ENCODE measurements around the gene CMSS1. TPM values are rescaled to one million over a fixed set of nuclear protein-coding genes. Genes with fewer than 3 reads are reported as not detected.

The CMSS1 gene
- polyA plus RNA-seq, 2 of the 4 experiments (the other 2 are of a cell fraction), result 61.1 to 62.9 TPM

DNA sequence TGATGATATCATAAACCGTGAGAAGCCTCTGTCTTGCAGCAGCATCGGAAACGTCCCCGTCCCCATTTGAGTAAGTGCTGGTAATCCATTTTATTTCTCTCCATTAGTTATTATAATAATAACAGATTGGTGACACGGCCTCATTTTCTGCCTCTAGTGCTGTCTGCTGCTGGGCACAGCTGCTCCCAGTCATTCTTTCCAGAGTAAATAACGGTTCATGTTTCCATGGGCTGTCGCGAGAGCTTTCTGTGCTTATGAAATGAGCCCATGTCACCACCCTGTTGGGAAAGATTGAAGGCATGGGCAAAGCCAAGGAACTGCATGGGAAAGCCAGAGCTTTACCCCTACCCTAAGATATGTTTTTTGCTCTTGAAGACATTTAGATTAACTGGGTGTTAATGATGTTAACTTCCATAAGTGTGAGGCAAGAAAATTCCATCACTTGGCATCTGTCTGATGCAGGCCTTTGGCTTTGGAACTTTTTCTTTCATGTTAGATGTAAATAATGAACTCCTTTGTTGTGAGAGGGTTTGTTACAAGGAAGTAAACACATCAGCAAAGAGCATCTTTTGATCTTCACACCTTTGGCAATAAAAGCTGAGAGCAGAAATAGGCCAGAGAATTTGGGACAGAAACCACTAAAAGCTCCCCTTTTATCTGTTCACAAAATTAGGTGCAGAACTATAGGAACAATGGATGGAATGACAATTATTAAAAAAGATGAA, 154.9 kb downstream of the CMSS1 start:
- POLR2A ChIA-PET, result no interaction called here
- no peak overlapping the region for H3K4me3 ChIP-seq
- DNase-seq (ENCODE audit: low read depth in 1 of 2, low spot score in 1 of 2), result no peak
- 92% methylated on average over 8 of the region's 8 CpGs for WGBS (ENCODE audit: missing lambda C conversion rate)
- TF ChIP-seq, protein P1, sequence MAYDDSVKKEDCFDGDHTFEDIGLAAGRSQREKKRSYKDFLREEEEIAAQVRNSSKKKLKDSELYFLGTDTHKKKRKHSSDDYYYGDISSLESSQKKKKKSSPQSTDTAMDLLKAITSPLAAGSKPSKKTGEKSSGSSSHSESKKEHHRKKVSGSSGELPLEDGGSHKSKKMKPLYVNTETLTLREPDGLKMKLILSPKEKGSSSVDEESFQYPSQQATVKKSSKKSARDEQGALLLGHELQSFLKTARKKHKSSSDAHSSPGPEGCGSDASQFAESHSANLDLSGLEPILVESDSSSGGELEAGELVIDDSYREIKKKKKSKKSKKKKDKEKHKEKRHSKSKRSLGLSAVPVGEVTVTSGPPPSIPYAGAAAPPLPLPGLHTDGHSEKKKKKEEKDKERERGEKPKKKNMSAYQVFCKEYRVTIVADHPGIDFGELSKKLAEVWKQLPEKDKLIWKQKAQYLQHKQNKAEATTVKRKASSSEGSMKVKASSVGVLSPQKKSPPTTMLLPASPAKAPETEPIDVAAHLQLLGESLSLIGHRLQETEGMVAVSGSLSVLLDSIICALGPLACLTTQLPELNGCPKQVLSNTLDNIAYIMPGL (CRISPR knock-in tag; IDR thresholded peaks at IDR 0.05; ENCODE audit: borderline replicate concordance), result no peak
- TF ChIP-seq HOXB5 (CRISPR knock-in tag; IDR thresholded peaks at IDR 0.05), result no peak
- TF ChIP-seq, protein P2, sequence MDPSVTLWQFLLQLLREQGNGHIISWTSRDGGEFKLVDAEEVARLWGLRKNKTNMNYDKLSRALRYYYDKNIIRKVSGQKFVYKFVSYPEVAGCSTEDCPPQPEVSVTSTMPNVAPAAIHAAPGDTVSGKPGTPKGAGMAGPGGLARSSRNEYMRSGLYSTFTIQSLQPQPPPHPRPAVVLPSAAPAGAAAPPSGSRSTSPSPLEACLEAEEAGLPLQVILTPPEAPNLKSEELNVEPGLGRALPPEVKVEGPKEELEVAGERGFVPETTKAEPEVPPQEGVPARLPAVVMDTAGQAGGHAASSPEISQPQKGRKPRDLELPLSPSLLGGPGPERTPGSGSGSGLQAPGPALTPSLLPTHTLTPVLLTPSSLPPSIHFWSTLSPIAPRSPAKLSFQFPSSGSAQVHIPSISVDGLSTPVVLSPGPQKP (IDR thresholded peaks at IDR 0.05; ENCODE audit: low read depth, low read length), result no peak
- TF ChIP-seq CBX2 (IDR thresholded peaks at IDR 0.05; ENCODE audit: borderline replicate concordance, low read depth), result no peak
- no peak for TF ChIP-seq JUN (IDR thresholded peaks at IDR 0.05)
- no peak for TF ChIP-seq FOSB (CRISPR knock-in tag; IDR thresholded peaks at IDR 0.05)
- TF ChIP-seq GATA3 (IDR thresholded peaks at IDR 0.05; ENCODE audit: borderline replicate concordance), result no peak
- TF ChIP-seq, protein P3, sequence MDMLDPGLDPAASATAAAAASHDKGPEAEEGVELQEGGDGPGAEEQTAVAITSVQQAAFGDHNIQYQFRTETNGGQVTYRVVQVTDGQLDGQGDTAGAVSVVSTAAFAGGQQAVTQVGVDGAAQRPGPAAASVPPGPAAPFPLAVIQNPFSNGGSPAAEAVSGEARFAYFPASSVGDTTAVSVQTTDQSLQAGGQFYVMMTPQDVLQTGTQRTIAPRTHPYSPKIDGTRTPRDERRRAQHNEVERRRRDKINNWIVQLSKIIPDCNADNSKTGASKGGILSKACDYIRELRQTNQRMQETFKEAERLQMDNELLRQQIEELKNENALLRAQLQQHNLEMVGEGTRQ (IDR thresholded peaks at IDR 0.05), result no peak
- TF ChIP-seq BHLHE40 (IDR thresholded peaks at IDR 0.05; ENCODE audit: low read depth, low read length), result no peak
- TF ChIP-seq PHF8 (IDR thresholded peaks at IDR 0.05; ENCODE audit: borderline replicate concordance, low read depth), result no peak
- TF ChIP-seq, protein P4, sequence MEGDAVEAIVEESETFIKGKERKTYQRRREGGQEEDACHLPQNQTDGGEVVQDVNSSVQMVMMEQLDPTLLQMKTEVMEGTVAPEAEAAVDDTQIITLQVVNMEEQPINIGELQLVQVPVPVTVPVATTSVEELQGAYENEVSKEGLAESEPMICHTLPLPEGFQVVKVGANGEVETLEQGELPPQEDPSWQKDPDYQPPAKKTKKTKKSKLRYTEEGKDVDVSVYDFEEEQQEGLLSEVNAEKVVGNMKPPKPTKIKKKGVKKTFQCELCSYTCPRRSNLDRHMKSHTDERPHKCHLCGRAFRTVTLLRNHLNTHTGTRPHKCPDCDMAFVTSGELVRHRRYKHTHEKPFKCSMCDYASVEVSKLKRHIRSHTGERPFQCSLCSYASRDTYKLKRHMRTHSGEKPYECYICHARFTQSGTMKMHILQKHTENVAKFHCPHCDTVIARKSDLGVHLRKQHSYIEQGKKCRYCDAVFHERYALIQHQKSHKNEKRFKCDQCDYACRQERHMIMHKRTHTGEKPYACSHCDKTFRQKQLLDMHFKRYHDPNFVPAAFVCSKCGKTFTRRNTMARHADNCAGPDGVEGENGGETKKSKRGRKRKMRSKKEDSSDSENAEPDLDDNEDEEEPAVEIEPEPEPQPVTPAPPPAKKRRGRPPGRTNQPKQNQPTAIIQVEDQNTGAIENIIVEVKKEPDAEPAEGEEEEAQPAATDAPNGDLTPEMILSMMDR (IDR thresholded peaks at IDR 0.05), result no peak
- TF ChIP-seq RFX5 (IDR thresholded peaks at IDR 0.05), result no peak
- H3K9me3 ChIP-seq, result no peaks in the 10 kb centered on the region
- H3K4me1 ChIP-seq, result no peaks in the 10 kb centered on the region
- CTCF ChIA-PET, result interaction anchor here (1.2 kb wide), 1 partner anchor 73 kb away, joined by 3 read pairs; no protein-coding TSS in a partner anchor
- H3K4me2 ChIP-seq, result no peak overlapping the region
- no peak overlapping the region for H3K27ac ChIP-seq
- ATAC-seq, result no peak
- FAIRE-seq, result no peak

DNA sequence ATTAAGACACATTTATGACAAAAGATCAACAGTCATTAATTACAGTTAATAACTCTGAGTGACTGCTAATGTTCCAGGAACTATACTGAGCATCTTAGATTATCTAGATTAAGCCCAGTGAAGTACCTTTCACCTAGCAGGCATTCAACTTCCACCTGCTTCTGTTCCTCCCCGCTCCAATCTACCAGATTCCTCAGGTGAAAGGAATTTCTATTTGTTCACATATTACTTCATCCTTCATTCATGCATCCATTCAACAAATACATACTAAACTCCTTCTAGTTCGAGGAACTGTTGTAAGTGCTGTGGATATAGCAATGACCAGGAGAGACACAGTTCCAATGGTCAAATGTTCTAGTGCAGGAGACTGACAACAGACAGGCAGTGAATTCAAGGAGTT, 157.3 kb downstream of the CMSS1 start:
- CTCF ChIA-PET, result no interaction called here
- ATAC-seq, result no peak
- no peaks in the 10 kb centered on the region for H3K4me1 ChIP-seq
- WGBS (ENCODE audit: missing lambda C conversion rate), result 87% methylated on average over 2 of the region's 2 CpGs
- no peak for DNase-seq (ENCODE audit: low read depth in 1 of 2, low spot score in 1 of 2)
- no peak overlapping the region for H3K27ac ChIP-seq
- H3K4me2 ChIP-seq, result no peak overlapping the region
- H3K4me3 ChIP-seq, result no peak overlapping the region
- FAIRE-seq, result no peak
- TF ChIP-seq RARB (CRISPR knock-in tag; IDR thresholded peaks at IDR 0.05) (no peak), CBX2 (IDR thresholded peaks at IDR 0.05; ENCODE audit: borderline replicate concordance, low read depth) (no peak), FOSL2 (IDR thresholded peaks at IDR 0.05) (no peak), FOSL2 (CRISPR knock-in tag; IDR thresholded peaks at IDR 0.05) (no peak), HOXA7 (CRISPR knock-in tag; IDR thresholded peaks at IDR 0.05) (no peak), SREBF2 (IDR thresholded peaks at IDR 0.05) (no peak), KDM5A (IDR thresholded peaks at IDR 0.05) (no peak)
- TF ChIP-seq, protein P4 (IDR thresholded peaks at IDR 0.05), result no peak
- TF ChIP-seq, protein P5, sequence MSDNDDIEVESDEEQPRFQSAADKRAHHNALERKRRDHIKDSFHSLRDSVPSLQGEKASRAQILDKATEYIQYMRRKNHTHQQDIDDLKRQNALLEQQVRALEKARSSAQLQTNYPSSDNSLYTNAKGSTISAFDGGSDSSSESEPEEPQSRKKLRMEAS (IDR thresholded peaks at IDR 0.05), result no peak
- POLR2A ChIA-PET, result no interaction called here
- no peaks in the 10 kb centered on the region for H3K9me3 ChIP-seq

All from A549 (cell line).